ENCODE measurements around the gene TNNT3. TPM values are rescaled to one million over a fixed set of nuclear protein-coding genes. Genes with fewer than 3 reads are reported as not detected.
"Not testable (repeated sequence)": the region's sequence is repeated elsewhere in the genome, so short reads cannot be mapped to it uniquely, and the experiment has no call there.

Gene TNNT3
- total RNA-seq, 1 donor from 2014 or later: not detected

DNA sequence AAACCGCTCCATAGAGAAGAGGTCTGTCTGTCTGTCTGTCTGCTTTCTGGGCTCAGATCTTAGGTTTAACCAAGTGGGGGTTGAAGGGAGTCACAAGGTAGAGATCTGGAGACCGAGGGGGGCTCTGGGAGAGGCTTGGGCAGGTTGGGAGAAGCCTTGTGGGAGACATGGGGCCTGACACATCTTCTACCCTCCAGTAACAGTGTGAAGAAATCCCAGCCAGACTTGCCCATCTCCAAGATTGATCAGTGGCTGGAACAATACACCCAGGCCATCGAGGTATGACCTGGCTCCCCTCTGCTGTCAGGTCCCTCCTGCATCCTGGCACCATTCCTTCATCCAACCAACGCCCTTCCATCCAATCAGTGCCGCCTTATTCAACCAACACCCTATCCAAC, 35.2 kb upstream of the TNNT3 start:
- Mint-ChIP-seq H3K4me1 (ENCODE audit: low read depth) (peaks cover 2% of the 10 kb centered on the region), H3K27ac (no peak overlapping the region), H3K4me3 (ENCODE audit: low read depth) (no peak overlapping the region), H3K9me3 (ENCODE audit: low read depth) (no peaks in the 10 kb centered on the region), H3K27me3 (peaks cover 12% of the 10 kb centered on the region), H3K36me3 (ENCODE audit: insufficient read depth) (no peaks in the 10 kb centered on the region)
- no peak for DNase-seq (ENCODE audit: low spot score, unreplicated experiment)
- TF ChIP-seq, protein P1, sequence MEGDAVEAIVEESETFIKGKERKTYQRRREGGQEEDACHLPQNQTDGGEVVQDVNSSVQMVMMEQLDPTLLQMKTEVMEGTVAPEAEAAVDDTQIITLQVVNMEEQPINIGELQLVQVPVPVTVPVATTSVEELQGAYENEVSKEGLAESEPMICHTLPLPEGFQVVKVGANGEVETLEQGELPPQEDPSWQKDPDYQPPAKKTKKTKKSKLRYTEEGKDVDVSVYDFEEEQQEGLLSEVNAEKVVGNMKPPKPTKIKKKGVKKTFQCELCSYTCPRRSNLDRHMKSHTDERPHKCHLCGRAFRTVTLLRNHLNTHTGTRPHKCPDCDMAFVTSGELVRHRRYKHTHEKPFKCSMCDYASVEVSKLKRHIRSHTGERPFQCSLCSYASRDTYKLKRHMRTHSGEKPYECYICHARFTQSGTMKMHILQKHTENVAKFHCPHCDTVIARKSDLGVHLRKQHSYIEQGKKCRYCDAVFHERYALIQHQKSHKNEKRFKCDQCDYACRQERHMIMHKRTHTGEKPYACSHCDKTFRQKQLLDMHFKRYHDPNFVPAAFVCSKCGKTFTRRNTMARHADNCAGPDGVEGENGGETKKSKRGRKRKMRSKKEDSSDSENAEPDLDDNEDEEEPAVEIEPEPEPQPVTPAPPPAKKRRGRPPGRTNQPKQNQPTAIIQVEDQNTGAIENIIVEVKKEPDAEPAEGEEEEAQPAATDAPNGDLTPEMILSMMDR (IDR thresholded peaks at IDR 0.05; ENCODE audit: unreplicated experiment): no peak

GRCh38 chr11:1886551-1886950, 33.0 kb upstream of the TNNT3 start:
- H3K4me1 Mint-ChIP-seq (ENCODE audit: low read depth); H3K9me3 Mint-ChIP-seq (ENCODE audit: low read depth); H3K4me3 Mint-ChIP-seq (ENCODE audit: low read depth); H3K36me3 Mint-ChIP-seq (ENCODE audit: insufficient read depth); DNase-seq (ENCODE audit: low spot score, unreplicated experiment); H3K27ac Mint-ChIP-seq: not testable (repeated sequence)
- H3K27me3 Mint-ChIP-seq: peaks cover 12% of the 10 kb centered on the region

DNA sequence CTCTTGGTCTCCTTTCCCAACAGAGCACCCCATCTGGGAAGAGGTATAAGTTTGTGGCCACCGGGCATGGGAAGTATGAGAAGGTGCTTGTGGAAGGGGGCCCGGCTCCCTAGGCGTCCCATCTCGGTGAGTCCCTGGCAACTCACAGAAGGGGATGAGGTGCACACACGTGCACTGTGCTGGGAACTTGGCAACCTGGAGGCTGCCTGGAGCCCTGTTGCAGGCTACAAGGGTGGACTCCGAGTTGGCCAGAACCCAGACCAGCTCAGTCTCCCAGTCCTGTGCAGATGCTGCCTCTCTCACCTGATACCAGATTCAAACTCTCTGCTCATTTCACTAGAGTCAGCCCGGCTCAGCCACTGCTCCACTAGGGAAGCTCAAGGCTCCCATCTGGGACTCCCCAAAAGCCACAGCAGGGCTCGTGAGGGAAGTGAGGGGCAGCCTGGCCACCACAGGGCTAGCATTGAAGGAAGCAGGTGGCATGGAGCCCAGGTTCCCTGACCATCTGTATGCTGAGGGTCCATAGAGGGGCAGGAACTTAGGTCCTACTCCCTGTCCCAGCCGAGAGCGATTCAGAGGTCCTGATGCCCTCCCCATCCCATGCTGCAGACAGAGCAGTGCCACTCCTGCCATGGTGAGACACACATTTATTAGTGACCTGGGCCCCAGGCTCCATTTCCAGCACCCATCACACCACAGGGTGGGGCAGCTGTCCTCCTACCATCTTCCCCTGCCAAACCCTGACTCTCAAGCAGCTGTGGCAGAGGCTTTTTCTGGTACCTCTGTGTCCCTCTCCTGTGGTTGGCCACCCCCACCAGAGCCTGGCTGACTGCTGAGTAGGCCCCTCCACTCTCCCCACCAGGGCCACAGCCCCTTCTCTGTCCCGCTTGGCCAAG, 31.8 kb upstream of the TNNT3 start:
- Mint-ChIP-seq H3K9me3 (ENCODE audit: low read depth) (no peaks in the 10 kb centered on the region), H3K27ac (no peak overlapping the region), H3K4me3 (ENCODE audit: low read depth) (no peak overlapping the region), H3K27me3 (peaks cover 14% of the 10 kb centered on the region), H3K36me3 (ENCODE audit: insufficient read depth) (no peaks in the 10 kb centered on the region), H3K4me1 (ENCODE audit: low read depth) (peaks cover 2% of the 10 kb centered on the region)
- TF ChIP-seq, protein P1 (IDR thresholded peaks at IDR 0.05; ENCODE audit: unreplicated experiment): no peak
- DNase-seq (ENCODE audit: low spot score, unreplicated experiment): no peak

DNA sequence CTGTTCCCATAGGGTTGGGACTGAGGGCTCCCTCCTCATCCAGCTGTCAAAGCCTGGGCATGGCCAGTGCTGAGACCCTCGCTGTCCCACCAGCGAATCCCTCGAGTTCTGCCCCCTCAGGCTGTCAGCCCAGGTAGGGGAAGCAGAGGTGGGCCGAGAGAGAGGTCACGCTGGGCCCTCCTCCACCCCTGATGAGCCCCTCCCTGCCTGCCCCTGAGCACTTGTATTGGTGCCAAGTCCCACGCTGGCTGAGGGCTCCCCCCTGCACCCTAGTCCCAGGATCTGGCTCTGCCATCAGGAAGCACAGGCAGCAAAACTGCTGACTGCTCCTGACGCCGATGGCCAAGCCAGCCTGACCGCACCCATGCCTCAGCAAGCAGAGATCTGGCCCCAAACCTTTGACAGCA, 31.2 kb upstream of the TNNT3 start:
- H3K36me3 Mint-ChIP-seq (ENCODE audit: insufficient read depth): no peaks in the 10 kb centered on the region
- H3K27ac Mint-ChIP-seq: no peak overlapping the region
- H3K4me1 Mint-ChIP-seq (ENCODE audit: low read depth): no peaks in the 10 kb centered on the region
- peaks cover 16% of the 10 kb centered on the region for H3K27me3 Mint-ChIP-seq
- no peaks in the 10 kb centered on the region for H3K9me3 Mint-ChIP-seq (ENCODE audit: low read depth)
- DNase-seq (ENCODE audit: low spot score, unreplicated experiment): no peak
- H3K4me3 Mint-ChIP-seq (ENCODE audit: low read depth): no peak overlapping the region
- TF ChIP-seq, protein P1 (IDR thresholded peaks at IDR 0.05; ENCODE audit: unreplicated experiment): no peak

- peaks cover 20% of the 10 kb centered on the region for H3K27me3 Mint-ChIP-seq
- DNase-seq (ENCODE audit: low spot score, unreplicated experiment): no peak
- no peak overlapping the region for H3K4me3 Mint-ChIP-seq (ENCODE audit: low read depth)
- H3K36me3 Mint-ChIP-seq (ENCODE audit: insufficient read depth): no peaks in the 10 kb centered on the region
- H3K9me3 Mint-ChIP-seq (ENCODE audit: low read depth): no peaks in the 10 kb centered on the region
- no peak overlapping the region for H3K27ac Mint-ChIP-seq
- no peaks in the 10 kb centered on the region for H3K4me1 Mint-ChIP-seq (ENCODE audit: low read depth)
- TF ChIP-seq, protein P1 (IDR thresholded peaks at IDR 0.05; ENCODE audit: unreplicated experiment): no peak
These were observed 30.7 kb upstream of the TNNT3 start for GRCh38 chr11:1888811-1889210.

Measured in progenitor cell of endocrine pancreas (in vitro differentiated cells).